ENCODE results near the gene RNF180.
"Not testable (repeated sequence)": the region's sequence is repeated elsewhere in the genome, so short reads cannot be mapped to it uniquely, and the experiment has no call there.

Gene RNF180

DNA sequence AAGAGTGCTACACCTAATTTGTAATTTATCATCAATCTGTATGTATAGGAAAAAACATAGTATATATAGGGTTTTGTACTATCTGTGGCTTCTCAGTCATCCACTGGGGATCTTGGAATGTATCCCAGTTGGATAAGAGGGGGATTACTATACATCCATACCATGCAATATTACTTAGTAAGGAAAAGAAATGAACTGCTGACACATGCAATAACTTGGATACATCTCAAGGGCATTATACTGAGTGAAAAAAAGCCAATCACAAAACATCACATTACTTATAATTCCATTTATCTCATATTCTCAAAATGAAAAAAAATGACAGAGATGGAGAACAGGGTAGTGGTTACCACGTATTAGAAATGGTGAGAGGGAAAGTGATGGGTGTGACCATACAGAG lies 231.9 kb downstream of the RNF180 start:
- no peak for DNase-seq (ENCODE audit: low read depth)

DNA sequence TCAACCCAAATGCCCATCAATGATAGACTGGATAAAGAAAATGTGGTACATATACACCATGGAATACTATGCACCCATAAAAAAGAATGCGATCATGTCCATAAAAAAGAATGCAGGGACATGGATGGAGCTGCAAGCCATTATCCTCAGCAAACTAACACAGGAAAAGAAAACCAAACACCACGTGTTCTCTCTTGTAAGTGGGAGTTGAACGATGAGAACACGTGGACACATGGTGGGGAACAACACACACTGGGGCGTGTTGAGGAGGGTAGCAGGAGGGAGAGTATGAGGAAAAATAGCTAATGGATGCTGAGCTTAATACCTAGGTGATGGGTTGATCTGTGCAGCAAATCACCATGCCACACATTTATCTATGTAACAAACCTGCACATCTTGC lies 233.1 kb downstream of the RNF180 start:
- DNase-seq (ENCODE audit: low read depth): not testable (repeated sequence)

DNA sequence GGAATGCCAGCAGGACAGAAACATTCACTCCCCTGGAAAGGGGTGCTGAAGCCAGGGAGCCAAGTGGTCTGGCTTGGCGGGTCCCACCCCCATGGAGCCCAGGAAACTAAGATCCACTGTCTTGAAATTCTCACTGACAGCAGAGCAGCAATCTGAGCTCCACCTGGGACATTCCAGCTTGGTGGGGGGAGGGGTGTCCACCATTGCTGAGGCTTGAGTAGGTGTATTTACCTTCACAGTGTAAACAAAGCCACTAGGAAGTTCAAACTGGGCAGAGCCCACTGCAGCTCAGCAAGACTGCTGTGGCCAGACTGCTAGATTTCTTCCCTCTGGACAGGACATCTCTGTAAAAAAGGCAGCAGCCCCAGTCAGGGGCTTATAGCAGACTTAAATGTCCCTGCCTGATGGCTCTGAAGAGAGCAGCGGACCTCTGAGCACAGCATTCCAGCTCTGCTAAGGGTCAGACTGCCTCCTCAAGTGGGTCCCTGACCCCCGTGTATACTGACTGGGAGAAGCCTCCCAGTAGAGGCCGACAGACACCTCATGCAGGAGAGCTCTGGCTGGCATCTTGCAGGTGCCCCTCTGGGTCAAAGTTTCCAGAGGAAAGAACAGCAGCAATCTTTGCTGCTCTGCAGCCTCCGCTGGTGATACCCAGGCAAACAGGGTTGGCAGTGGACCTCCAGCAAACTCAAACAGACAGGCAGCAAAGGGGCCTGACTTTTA lies 241.6 kb downstream of the RNF180 start:
- DNase-seq (ENCODE audit: low read depth): not testable (repeated sequence)

DNA sequence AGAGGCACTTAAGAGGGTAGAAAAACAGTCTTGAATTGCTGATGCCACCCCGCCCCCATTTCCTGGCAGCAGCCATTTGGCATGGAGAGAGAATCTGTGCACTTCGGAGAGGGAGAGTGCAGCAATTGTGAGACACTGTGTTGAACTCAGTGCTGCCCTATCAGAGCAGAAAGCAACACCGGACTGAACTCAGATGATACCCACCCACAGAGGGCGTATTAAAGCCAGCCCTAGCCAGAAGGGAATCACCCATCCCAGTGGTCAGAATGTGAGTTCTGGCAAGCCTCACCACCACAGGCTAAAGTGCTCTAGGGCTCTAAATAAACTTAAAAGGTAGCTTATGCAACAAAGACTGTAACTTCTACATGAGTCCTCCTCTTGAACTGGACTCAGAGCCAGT lies 251.7 kb downstream of the RNF180 start:
- DNase-seq (ENCODE audit: low read depth): no peak

DNA sequence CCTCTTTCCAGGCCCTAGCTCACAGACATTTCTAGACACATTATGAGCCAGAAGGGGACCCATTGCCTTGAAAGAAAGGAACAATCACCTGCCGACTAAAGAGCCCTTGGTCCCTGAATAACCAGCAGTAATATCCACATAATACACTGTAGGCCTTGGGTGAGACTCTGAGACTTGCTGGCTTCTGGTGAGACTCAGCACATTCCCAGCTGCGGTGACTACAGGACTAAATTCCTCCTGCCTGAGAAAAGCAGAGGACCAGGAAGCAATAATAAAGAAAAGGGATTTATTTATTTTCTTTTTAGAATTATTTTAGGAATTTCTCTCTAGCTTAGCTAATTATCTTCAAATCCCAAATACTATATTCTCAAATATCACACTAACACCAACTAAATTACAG lies 252.4 kb downstream of the RNF180 start:
- DNase-seq (ENCODE audit: low read depth): no peak
